HG02759 (cell line): Measurements from ENCODE around the gene CD47.

Source experiments
- ATAC-seq: cut with Tn5 transposase; IDR thresholded peaks from one replicate; pipeline ENCODE4 v1.9.1; 2021; ENCODE audit warnings: mild to moderate bottlenecking, moderate library complexity; ENCODE audit not compliant: unreplicated experiment

Gene CD47

GRCh38 chr3:108054935-108055334, 35.9 kb downstream of the CD47 start:
- ATAC-seq = no peak

GRCh38 chr3:108053483-108053882, 37.3 kb downstream of the CD47 start:
- no peak for ATAC-seq

DNA sequence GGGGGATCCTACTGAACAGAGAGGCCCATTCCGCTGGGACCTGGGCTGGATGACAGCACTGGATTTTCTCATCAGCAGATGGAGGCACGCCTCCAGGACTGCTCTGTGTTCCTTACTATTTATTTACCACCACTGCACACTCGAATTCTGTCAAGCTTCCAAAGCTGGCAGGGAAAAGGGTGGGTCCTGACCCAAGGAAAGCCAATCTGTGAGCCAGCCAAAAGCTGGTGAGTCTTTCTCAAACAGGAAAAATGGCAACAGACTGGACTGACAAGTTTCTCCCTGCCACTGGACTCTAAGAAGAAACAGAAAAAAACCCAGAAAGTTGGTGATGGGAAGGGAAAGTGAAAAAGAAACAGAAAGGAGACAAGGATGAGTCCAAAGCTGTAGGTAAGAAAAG, 37.8 kb downstream of the CD47 start:
- ATAC-seq = no peak

- ATAC-seq = no peak
These were observed 39.8 kb downstream of the CD47 start for GRCh38 chr3:108051005-108051404.

GRCh38 chr3:108047987-108048386, 42.8 kb downstream of the CD47 start:
- ATAC-seq = no peak

DNA sequence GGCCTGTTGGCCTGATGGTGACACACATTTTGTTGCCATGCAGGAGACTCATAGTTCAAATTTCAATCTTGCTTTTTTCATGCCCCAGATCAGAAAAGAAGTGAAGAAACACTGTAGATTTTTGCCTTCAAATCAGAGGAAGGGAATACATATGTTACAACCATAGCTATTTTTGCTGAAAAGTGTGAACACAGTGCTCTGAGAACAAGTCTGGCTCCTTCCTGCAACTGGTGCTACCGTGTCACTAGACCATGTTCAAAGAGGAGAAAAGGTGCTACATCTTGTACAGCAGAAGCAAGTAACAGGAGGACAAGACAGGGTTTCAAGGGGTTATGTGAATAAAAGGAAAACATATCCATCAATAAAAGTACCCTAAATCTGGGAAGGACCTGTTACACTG, 44.6 kb downstream of the CD47 start:
- no peak for ATAC-seq

DNA sequence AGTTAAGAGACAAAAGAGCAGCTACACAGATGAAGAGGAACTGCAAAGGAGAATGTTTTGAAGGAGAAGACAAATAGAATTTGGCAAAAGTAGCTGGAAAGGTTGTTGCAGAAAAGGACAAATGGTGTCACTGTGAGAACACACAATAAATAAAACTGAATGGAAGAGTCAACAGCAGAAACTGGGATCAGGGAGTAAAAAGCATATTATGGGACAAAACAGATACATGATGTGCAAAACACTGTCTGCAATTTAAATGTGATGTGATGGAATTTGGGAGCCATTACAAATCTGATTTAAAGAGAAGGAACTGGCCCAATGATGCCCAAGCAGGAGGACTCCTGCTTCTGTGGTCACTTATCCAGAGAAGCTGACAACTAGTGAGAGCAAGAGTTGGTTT, 46.1 kb downstream of the CD47 start:
- no peak for ATAC-seq

GRCh38 chr3:108042300-108042699, 48.5 kb downstream of the CD47 start:
- no peak for ATAC-seq

GRCh38 chr3:108041253-108041652, 49.6 kb downstream of the CD47 start:
- no peak for ATAC-seq

GRCh38 chr3:108037770-108038169, 53.1 kb downstream of the CD47 start:
- ATAC-seq = no peak

DNA sequence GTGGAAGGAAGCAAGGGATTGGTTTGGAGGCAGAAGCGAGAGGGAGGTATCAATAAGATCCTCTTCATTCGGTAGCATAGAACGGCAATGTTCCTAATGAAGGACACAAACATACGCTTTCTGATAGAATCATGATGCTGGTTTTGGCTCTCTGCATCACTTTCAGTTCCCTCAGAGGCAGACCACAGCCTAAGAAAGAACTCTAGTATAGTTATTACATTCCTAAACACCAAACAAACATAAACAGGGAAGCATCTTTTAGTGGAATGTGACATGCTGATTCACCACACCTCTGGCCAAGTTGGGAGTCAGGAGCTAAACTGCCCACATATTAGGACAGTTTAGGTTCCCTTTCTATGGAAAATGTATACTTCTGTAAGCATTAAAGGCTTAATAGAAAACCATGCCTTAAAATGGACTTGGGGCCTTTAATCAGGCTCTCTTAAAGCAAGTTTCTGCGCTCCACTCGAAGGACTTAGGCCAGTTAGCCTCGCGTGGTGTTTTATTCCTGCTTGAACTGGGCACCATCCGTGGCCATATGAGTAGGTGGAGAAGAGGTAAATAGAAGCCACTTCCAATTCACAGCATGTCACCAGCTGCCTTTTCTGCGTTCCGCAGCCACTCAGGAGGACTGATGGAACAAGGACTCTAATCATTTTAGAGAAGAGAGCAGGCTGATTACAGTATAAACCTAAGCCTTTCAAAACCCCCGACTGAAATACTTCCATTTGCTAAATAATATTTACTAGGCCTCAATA, 53.7 kb downstream of the CD47 start:
- peak; percentile 74 for ATAC-seq

- ATAC-seq = no peak
These were observed 54.4 kb downstream of the CD47 start for GRCh38 chr3:108036401-108036800.

DNA sequence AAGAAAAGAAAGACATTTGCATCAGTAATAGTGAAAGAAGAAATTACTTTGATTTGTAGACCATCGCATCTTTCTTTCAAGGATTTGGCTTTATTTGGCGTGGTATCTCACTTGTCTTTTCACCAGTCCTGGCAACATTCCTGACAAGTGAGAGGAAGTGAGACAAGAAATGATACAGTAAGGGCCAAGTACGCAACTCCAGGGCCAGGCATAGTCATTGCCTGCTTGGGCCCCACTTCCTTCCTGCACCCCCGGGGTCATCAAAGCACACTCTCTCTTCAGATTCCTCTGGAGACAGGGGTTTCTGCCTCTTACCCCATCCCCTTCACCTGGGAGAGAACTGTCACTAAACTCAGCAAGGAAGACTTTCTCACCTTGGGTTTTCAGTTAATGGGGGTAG, 55.1 kb downstream of the CD47 start:
- ATAC-seq = no peak

- no peak for ATAC-seq
These were observed 58.9 kb downstream of the CD47 start for GRCh38 chr3:108031895-108032294.

DNA sequence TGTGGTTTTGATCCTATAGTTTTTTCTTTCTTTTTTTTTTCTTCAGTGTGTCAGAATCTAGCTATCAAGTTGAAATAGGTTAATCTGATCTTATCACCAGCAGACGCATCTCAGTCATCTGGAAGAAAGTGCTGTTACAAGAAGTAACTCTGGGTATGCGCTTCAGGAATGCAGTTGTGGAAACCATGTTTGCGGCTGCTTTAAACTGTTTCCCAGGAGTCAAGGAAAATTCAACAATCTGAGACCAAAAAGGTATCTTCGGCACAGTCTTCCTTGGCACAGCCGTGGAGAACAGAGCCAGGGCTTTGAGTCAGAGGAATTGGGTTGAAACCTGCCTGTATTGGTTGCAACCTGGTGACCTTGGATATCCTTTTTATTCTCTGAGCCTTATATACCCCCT, 59.9 kb downstream of the CD47 start:
- no peak for ATAC-seq

DNA sequence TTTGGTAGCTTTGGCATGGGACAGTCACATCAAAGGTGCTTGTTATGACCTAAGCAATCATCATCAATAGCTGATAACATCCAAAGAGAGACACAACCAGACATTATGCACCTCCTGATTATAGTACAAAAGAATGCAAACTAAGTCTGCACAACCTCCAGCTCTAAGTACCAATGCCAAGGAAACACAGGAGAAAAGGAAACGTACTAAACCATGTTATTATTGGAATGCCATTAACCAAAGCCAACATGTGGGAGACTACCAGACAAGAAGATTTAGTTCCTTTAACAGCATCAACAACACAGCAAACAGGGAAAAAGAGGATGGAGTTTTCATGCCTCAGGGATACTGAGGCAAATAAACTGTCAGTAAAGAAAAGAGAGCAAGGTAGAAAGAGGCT, 61.4 kb downstream of the CD47 start:
- ATAC-seq = no peak

DNA sequence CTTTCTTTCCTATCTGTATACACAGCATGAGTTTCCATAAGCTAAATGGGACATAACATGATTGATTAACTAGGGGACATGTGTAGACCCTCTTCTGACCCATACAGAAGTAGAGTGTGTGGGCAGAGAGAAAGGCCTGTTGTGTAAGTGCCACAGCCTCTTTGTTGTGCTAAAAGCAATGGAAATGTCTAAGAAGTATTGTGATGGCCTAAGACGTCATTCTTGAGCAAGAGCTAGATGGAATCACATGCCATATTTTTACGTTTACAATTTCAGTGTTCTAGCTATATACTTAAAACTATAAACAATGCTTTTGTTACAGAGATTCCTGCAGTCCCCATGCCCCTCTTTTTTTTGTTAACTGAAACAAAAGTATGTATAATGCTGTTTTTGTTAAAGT, 61.9 kb downstream of the CD47 start:
- ATAC-seq = no peak

- ATAC-seq = no peak
These were observed 65.7 kb downstream of the CD47 start for GRCh38 chr3:108025177-108025576.

DNA sequence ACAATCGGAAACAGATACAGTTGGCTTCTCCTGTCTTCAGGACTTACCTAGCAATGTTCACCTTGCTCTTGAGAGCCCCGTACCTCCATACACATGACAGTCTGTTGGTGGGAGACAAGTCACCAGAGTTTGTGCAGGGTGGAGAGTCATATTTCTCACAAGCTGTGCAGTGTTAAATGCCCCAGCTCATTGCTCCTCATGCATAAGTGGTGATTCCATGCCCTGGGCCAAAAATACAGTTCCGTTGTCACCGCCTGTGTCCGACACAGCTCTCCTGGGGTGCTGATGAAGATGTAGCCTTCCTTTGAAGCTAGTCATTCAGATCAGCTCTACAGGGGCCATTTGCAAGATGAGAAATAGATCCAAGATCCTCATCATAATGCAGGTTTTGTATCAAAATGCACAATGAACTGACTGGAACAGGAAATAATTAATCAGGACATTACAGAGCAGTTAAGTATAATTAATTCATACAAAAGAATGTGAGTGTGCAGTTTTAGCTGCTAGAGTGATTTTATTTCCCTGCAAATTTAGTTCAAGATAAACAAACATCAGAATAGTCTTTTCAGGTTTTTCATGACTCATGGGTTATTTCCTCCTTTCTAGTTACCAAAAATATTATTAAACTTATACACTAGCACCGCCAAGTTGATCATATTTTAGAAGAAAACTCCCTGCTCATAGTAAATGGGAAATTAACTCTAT, 66.5 kb downstream of the CD47 start:
- no peak for ATAC-seq

GRCh38 chr3:108022256-108023150, 68.3 kb downstream of the CD47 start:
- no peak for ATAC-seq

DNA sequence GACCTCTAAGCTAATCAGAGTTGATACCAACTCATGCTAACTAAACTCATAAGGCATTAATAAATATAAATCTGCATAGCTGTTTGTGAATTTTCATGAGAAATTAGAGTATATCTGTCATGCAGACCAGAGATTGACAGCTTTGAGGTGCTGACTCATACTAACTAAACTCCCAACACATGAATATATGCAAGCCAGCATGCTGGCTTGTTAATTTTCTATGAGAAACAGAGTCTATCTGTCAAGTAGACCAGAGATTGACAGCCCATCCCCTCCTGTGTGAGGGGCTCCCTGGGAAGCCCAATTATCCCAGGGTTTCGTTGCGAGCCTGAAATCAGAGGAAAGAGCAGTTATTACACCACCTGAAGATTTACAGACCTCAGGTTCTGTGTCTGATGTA, 69.3 kb downstream of the CD47 start:
- no peak for ATAC-seq

- no peak for ATAC-seq
These were observed 69.7 kb downstream of the CD47 start for GRCh38 chr3:108021131-108021530.
